Myometrial cell (primary cell): Measurements from ENCODE around the gene HMGB1. TPM values are rescaled to one million over a fixed set of nuclear protein-coding genes. Genes with fewer than 3 reads are reported as not detected.

Experiments
- total RNA-seq: library from RNA; depleted of rRNA; stranded (reverse); fragments of >200 nt; gene quantifications from 2 replicates; pipeline ENCODE4 v1.2.3, GENCODE V29; 2015

Gene HMGB1
- total RNA-seq, result 438 and 728 TPM in 2 replicates

DNA sequence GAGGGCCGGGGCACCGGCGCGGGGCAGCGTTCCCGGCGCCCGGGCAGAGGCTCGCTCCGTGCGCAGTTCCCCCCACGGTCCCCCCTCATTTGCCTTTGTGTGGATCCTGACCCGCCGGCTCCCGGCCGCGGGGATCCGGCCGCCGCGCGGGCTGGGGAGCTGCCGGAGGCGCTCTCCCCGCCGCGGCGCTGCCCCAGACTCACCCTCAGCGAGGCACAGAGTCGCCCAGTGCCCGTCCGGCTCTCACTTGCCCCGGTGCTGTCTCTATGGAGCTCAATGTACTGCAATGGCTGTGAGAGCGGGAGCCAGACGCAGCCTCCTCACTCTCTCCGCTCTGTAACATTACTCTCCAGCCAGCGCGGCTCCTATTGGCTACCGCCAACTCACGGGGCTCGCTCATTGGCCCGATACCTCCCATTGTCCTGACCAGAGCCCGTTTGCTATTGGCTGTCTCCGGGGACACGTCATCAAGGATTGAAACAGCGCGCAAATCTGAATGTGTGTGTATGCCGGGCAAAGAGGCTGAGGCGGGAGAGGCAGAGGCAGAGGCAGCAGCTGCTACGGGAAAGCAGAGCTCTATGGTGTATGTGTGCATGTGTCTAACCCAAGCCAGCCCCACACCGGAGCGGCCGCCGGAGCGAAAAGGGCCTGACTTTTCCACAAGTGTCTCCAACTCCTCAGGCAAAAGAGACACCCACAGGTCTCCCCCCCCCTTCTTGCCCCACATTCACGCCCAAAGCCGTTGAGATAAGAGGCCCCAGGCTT is at the start of gene HMGB1:
HMGB1 (minus strand) TSS at position 344 of the 765 bp plus-strand sequence. CDS start 2,256 bp downstream, outside the sequence.

DNA sequence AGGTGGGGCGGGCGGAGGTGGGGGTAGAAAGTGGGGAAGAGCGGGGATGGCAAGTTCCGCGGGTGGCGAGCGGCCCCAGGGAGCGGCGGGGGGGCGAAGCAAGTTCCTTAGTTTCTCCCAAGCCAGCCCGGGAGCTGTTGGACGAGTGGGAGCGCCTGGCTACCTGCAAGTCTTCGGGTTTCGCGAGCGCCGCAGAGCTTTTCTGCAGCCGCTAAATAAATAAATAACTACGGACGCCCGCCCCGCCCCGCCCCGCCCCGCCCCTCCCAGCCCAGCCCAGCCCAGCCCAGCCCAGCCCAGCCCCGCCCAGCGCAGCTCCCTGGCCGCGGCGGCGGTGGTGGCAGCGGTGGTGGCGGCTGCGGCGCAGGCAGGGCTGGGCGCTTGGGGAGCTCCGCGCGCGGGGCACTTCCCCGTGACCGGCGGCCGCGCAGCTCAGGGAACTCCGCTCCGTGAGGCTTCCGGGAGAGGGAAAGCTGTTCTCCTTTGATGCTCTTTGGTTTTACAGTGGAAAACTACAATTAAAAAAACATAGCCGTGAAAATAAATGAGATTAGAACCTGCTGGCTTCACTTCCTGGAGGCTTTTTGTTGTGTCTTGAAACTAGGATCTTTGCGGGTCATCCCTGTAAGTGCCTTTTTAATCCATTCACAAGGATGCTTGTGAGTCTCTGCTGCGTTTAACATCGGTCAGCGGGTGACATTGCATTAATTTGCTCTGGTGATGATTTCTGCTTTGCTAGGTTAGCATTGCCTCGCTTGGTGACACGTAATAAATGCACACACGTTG is 43.5 kb downstream of the HMGB1 start, which contains the start of gene UBE2L5:
UBE2L5 (plus strand) TSS at position 440 of the 786 bp plus-strand sequence. CDS start 5,498 bp downstream, outside the sequence.

Other genes starting within 250 kb of the HMGB1 start
- gene KATNAL1, start 158.4 kb downstream of the HMGB1 start, total RNA-seq, result 12.1 and 30.7 TPM in 2 replicates
- not detected in 2 replicates for gene UBE2L5, start 43.4 kb downstream of the HMGB1 start, total RNA-seq
- gene USPL1, start 152.0 kb upstream of the HMGB1 start, total RNA-seq, result 9.2 and 11.0 TPM in 2 replicates